ENCODE measurements around the gene YWHAQ. TPM values are rescaled to one million over a fixed set of nuclear protein-coding genes. Genes with fewer than 3 reads are reported as not detected.
"Not testable (repeated sequence)": the region's sequence is repeated elsewhere in the genome, so short reads cannot be mapped to it uniquely, and the experiment has no call there.

The YWHAQ gene
- total RNA-seq, 1 donor = 242 TPM

DNA sequence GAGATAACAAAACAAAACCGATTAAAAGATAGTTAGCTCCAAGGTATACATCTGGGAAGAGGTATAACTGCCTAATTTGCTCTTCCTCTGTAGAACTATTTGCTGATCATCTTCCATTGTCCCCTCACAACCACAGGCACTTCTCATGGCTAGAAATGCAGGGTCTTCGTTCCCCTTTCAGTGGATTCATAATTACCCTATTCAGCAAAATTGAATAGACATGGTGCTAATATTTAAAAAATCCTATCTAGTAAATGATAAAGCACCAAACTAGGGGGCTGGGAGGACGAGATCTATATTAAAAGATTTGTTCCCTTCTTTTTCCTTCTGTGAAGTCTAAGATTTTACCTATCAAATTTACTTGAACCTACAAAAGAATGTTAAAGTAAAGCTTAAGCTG is 44.3 kb downstream of the YWHAQ start:
- H3K27me3 ChIP-seq (ENCODE audit: insufficient read depth, low read length) = no peaks in the 10 kb centered on the region
- H3K79me2 ChIP-seq (ENCODE audit: insufficient read depth, low read length) = peaks cover 67% of the 10 kb centered on the region
- no peak for DNase-seq (ENCODE audit: insufficient read length, low spot score, missing footprints)
- no peaks in the 10 kb centered on the region for H3K9me3 ChIP-seq (ENCODE audit: low read depth, low read length)
- no peak overlapping the region for H2AFZ ChIP-seq (ENCODE audit: low read length)
- peaks cover 21% of the 10 kb centered on the region for H4K20me1 ChIP-seq (ENCODE audit: insufficient read depth, low read length)
- peaks cover 5% of the 10 kb centered on the region for H3K4me1 ChIP-seq (ENCODE audit: insufficient read depth, low read length)
- H3K36me3 ChIP-seq (ENCODE audit: insufficient read depth, low read length) = peaks cover 56% of the 10 kb centered on the region
- no peak overlapping the region for H3K4me2 ChIP-seq (ENCODE audit: insufficient read depth, low read length)
- no peak overlapping the region for H3K27ac ChIP-seq (ENCODE audit: low read depth, low read length)
- no peak overlapping the region for H3K4me3 ChIP-seq (ENCODE audit: insufficient read depth, low read length)
- TF ChIP-seq, protein P1, sequence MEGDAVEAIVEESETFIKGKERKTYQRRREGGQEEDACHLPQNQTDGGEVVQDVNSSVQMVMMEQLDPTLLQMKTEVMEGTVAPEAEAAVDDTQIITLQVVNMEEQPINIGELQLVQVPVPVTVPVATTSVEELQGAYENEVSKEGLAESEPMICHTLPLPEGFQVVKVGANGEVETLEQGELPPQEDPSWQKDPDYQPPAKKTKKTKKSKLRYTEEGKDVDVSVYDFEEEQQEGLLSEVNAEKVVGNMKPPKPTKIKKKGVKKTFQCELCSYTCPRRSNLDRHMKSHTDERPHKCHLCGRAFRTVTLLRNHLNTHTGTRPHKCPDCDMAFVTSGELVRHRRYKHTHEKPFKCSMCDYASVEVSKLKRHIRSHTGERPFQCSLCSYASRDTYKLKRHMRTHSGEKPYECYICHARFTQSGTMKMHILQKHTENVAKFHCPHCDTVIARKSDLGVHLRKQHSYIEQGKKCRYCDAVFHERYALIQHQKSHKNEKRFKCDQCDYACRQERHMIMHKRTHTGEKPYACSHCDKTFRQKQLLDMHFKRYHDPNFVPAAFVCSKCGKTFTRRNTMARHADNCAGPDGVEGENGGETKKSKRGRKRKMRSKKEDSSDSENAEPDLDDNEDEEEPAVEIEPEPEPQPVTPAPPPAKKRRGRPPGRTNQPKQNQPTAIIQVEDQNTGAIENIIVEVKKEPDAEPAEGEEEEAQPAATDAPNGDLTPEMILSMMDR (IDR thresholded peaks at IDR 0.05; ENCODE audit: extremely low read depth, low read depth, low read length) = no peak

DNA sequence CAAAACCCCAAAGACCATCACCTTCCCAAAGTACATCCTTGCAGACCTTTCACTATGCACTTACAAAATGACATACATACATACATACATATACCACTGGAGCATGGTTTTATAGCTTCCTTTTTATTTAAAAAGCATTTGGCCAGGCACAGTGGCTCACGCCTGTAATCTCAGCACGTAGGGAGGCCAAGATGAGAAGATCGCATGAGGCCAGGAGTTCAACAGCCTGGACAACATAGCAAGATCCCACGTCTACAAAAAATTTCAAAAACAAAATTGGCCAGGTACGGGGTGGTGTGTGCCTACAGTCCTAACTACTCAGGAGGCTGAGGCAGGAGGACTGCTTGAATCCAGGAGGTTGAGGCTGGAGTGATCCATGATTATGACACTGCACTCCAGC is 45.3 kb downstream of the YWHAQ start:
- TF ChIP-seq, protein P1 (IDR thresholded peaks at IDR 0.05; ENCODE audit: extremely low read depth, low read depth, low read length) = no peak
- no peaks in the 10 kb centered on the region for H3K9me3 ChIP-seq (ENCODE audit: low read depth, low read length)
- H4K20me1 ChIP-seq (ENCODE audit: insufficient read depth, low read length) = peaks cover 13% of the 10 kb centered on the region
- peaks cover 52% of the 10 kb centered on the region for H3K36me3 ChIP-seq (ENCODE audit: insufficient read depth, low read length)
- no peak overlapping the region for H3K4me2 ChIP-seq (ENCODE audit: insufficient read depth, low read length)
- peaks cover 57% of the 10 kb centered on the region for H3K79me2 ChIP-seq (ENCODE audit: insufficient read depth, low read length)
- no peak overlapping the region for H2AFZ ChIP-seq (ENCODE audit: low read length)
- no peak overlapping the region for H3K27ac ChIP-seq (ENCODE audit: low read depth, low read length)
- no peak overlapping the region for H3K4me3 ChIP-seq (ENCODE audit: insufficient read depth, low read length)
- DNase-seq (ENCODE audit: insufficient read length, low spot score, missing footprints) = no peak
- H3K4me1 ChIP-seq (ENCODE audit: insufficient read depth, low read length) = no peaks in the 10 kb centered on the region
- H3K27me3 ChIP-seq (ENCODE audit: insufficient read depth, low read length) = no peaks in the 10 kb centered on the region

- not testable (repeated sequence) for H3K4me3 ChIP-seq (ENCODE audit: insufficient read depth, low read length); H4K20me1 ChIP-seq (ENCODE audit: insufficient read depth, low read length); H3K9me3 ChIP-seq (ENCODE audit: low read depth, low read length); H2AFZ ChIP-seq (ENCODE audit: low read length); H3K27ac ChIP-seq (ENCODE audit: low read depth, low read length); H3K4me2 ChIP-seq (ENCODE audit: insufficient read depth, low read length); DNase-seq (ENCODE audit: insufficient read length, low spot score, missing footprints); H3K27me3 ChIP-seq (ENCODE audit: insufficient read depth, low read length); H3K4me1 ChIP-seq (ENCODE audit: insufficient read depth, low read length)
- Histone ChIP-seq H3K79me2 (ENCODE audit: insufficient read depth, low read length) (peaks cover 51% of the 10 kb centered on the region), H3K36me3 (ENCODE audit: insufficient read depth, low read length) (peaks cover 47% of the 10 kb centered on the region)
Observed at GRCh38 chr2:9584902-9585301, 45.9 kb downstream of the YWHAQ start.

GRCh38 chr2:9582624-9583023 is 48.2 kb downstream of the YWHAQ start:
- Histone ChIP-seq H3K4me2 (ENCODE audit: insufficient read depth, low read length) (no peak overlapping the region), H4K20me1 (ENCODE audit: insufficient read depth, low read length) (peaks cover 3% of the 10 kb centered on the region), H3K27me3 (ENCODE audit: insufficient read depth, low read length) (no peaks in the 10 kb centered on the region), H3K79me2 (ENCODE audit: insufficient read depth, low read length) (peaks cover 28% of the 10 kb centered on the region), H3K4me3 (ENCODE audit: insufficient read depth, low read length) (no peak overlapping the region), H2AFZ (ENCODE audit: low read length) (no peak overlapping the region), H3K27ac (ENCODE audit: low read depth, low read length) (no peak overlapping the region), H3K36me3 (ENCODE audit: insufficient read depth, low read length) (peaks cover 30% of the 10 kb centered on the region), H3K9me3 (ENCODE audit: low read depth, low read length) (no peaks in the 10 kb centered on the region), H3K4me1 (ENCODE audit: insufficient read depth, low read length) (no peaks in the 10 kb centered on the region)
- TF ChIP-seq, protein P1 (IDR thresholded peaks at IDR 0.05; ENCODE audit: extremely low read depth, low read depth, low read length) = no peak
- DNase-seq (ENCODE audit: insufficient read length, low spot score, missing footprints) = no peak

All from osteoblast (primary cell).